Neural cell (in vitro differentiated cells): ENCODE results near the gene NPAS3. TPM values are rescaled to one million over a fixed set of nuclear protein-coding genes. Genes with fewer than 3 reads are reported as not detected.

Experiments
- H2AFZ ChIP-seq: fragments of 200-600, 300-800 bp; sonication (generic), shearing (Covaris generic); 2 replicates; pipeline ENCODE4 v1.6.0; 2014; ENCODE audit warnings: low read depth, mild to moderate bottlenecking, antibody characterized with exemption, low read length, moderate library complexity
- H3F3A ChIP-seq: fragments of 200-600 bp; shearing (Covaris generic); 2 replicates; pipeline ENCODE4 v1.6.1; 2016; ENCODE audit warnings: mild to moderate bottlenecking, moderate library complexity, mixed read lengths, antibody characterized with exemption, low read length; ENCODE audit not compliant: insufficient read depth, poor library complexity, severe bottlenecking
- H3K27ac ChIP-seq: fragments of 200-600, 300-800 bp; sonication (generic), shearing (Covaris generic); 2 replicates; pipeline ENCODE4 v1.5.1; 2014; ENCODE audit warnings: mild to moderate bottlenecking, low read length, moderate library complexity
- H3K27me3 ChIP-seq: fragments of 300-800, 200-600 bp; sonication (generic), shearing (Covaris generic); 2 replicates; pipeline ENCODE4 v1.6.0; 2014; ENCODE audit warnings: mild to moderate bottlenecking, low read depth, low read length, moderate library complexity; ENCODE audit not compliant: insufficient read depth
- H3K36me3 ChIP-seq: fragments of 300-800, 200-600 bp; sonication (generic), shearing (Covaris generic); 2 replicates; pipeline ENCODE4 v1.5.1; 2014; ENCODE audit warnings: mild to moderate bottlenecking, antibody characterized with exemption, low read length, moderate library complexity; ENCODE audit not compliant: insufficient read depth
- H3K4me2 ChIP-seq: fragments of 300-800, 200-600 bp; sonication (generic), shearing (Covaris generic); 2 replicates; pipeline ENCODE4 v1.6.0; 2014; ENCODE audit warnings: mild to moderate bottlenecking, low read length
- H3K4me3 ChIP-seq: fragments of 300-800, 200-600 bp; sonication (generic), shearing (Covaris generic); 2 replicates; pipeline ENCODE4 v1.5.1; 2014; ENCODE audit warnings: mild to moderate bottlenecking, low read length, moderate library complexity
- H3K79me2 ChIP-seq: fragments of 200-600 bp; shearing (Covaris generic); replicated peaks from 2 replicates; pipeline ENCODE4 v1.6.0; 2014; ENCODE audit warnings: mild to moderate bottlenecking, low read length, moderate library complexity; ENCODE audit not compliant: insufficient read depth
- H3K9ac ChIP-seq: fragments of 300-800, 200-600 bp; sonication (generic), shearing (Covaris generic); 2 replicates; pipeline ENCODE4 v1.6.1; 2016; ENCODE audit warnings: mild to moderate bottlenecking, low read length, mixed read lengths
- H3K9me2 ChIP-seq: fragments of 200-600 bp; shearing (Covaris generic); 2 replicates; pipeline ENCODE4 v1.6.1; 2016; ENCODE audit warnings: mild to moderate bottlenecking, low read length, mixed read lengths; ENCODE audit not compliant: insufficient read depth
- H3K9me3 ChIP-seq: fragments of 200-600, 300-800 bp; sonication (generic), shearing (Covaris generic); 2 replicates; pipeline ENCODE4 v1.6.1; 2016; ENCODE audit warnings: mild to moderate bottlenecking, mixed run types, low read length, moderate library complexity, mixed read lengths
- H4K20me1 ChIP-seq: fragments of 200-600 bp; shearing (Covaris generic); 2 replicates; pipeline ENCODE4 v1.6.1; 2016; ENCODE audit warnings: mild to moderate bottlenecking, mixed run types; ENCODE audit not compliant: insufficient read depth
- EP300 ChIP-seq: fragments of 450-650 bp; conservative IDR thresholded peaks from 2 replicates; pipeline ENCODE4 v1.6.1; 2014; ENCODE audit warnings: antibody characterized with exemption, mild to moderate bottlenecking, moderate library complexity; ENCODE audit not compliant: poor library complexity, severe bottlenecking
- EZH2 ChIP-seq: fragments of 200-600, 300-800 bp; shearing (Covaris generic), sonication (generic); IDR thresholded peaks from 2 replicates; pipeline ENCODE4 v1.6.1; 2014; ENCODE audit warnings: antibody characterized with exemption, low read length, borderline replicate concordance, mild to moderate bottlenecking; ENCODE audit not compliant: insufficient read depth, poor library complexity, severe bottlenecking
- MXI1 ChIP-seq: fragments of 450-650 bp; conservative IDR thresholded peaks from 2 replicates; pipeline ENCODE4 v1.6.1; 2014; ENCODE audit warnings: antibody characterized with exemption, mild to moderate bottlenecking; ENCODE audit not compliant: poor library complexity, severe bottlenecking
- POLR2AphosphoS5 ChIP-seq: IDR thresholded peaks from 2 replicates; pipeline ENCODE4 v1.6.1; 2012
- RAD21 ChIP-seq: fragments of 450-650 bp; conservative IDR thresholded peaks from 2 replicates; pipeline ENCODE4 v1.6.1; 2014; ENCODE audit warnings: antibody characterized with exemption, mild to moderate bottlenecking, moderate library complexity
- SMC3 ChIP-seq: fragments of 450-650 bp; conservative IDR thresholded peaks from 2 replicates; pipeline ENCODE4 v1.6.1; 2014; ENCODE audit warnings: antibody characterized with exemption, mild to moderate bottlenecking, moderate library complexity; ENCODE audit not compliant: poor library complexity
- TAF1 ChIP-seq: IDR thresholded peaks from 2 replicates; pipeline ENCODE4 v1.6.1; 2012; ENCODE audit warnings: low read depth
- polyA plus RNA-seq: library from polyadenylated mRNA; depleted of rRNA; stranded (reverse); fragments of >200 nt; gene quantifications from 2 replicates; pipeline ENCODE4 v1.2.3, GENCODE V29; 2014
- TF ChIP-seq, protein P1 (sequence below): fragments of 450-650 bp; IDR thresholded peaks from 2 replicates; pipeline ENCODE4 v1.5.1; 2014; ENCODE audit warnings: antibody characterized with exemption, mild to moderate bottlenecking, moderate library complexity; ENCODE audit not compliant: poor library complexity, severe bottlenecking
- TF ChIP-seq, protein P2 (sequence below): IDR thresholded peaks from 2 replicates; pipeline ENCODE4 v1.6.1; 2012; ENCODE audit warnings: borderline replicate concordance

Gene NPAS3
- polyA plus RNA-seq, 1 donor from 2014 or later, result 1.3 TPM

DNA sequence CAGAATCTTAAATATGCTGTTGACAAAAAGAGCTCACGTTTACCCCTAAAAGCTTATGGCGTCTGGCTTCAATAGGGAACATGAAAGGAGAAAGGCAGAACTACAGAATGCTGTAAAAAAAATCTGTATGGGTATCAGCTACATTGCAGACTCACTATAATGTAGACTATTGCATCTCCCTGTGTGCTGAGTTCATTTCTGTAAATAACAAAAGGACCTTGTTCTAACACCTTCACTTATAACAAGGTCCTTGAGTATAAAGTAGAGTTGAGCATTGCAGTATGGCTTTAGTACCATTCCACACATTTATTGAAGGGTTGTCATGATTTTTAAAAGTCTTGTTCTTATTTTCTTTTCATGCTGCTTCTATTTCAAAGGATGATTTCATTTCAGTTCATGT lies 165.3 kb downstream of the NPAS3 start:
- Histone ChIP-seq H3K36me3 (no peaks in the 10 kb centered on the region), H3K4me2 (no peak overlapping the region), H3K79me2 (no peaks in the 10 kb centered on the region), H3K9me2 (no peaks in the 10 kb centered on the region), H3K27me3 (no peaks in the 10 kb centered on the region), H3K9ac (no peak overlapping the region), H3K9me3 (no peaks in the 10 kb centered on the region), H3K27ac (no peak overlapping the region), H3F3A (no peaks in the 10 kb centered on the region), H2AFZ (no peak overlapping the region), H3K4me3 (no peak overlapping the region), H4K20me1 (no peaks in the 10 kb centered on the region)
- TF ChIP-seq SMC3 (no peak), EZH2 (no peak), MXI1 (no peak), POLR2AphosphoS5 (no peak), EP300 (no peak), TAF1 (no peak), RAD21 (no peak)
- TF ChIP-seq, protein P1, sequence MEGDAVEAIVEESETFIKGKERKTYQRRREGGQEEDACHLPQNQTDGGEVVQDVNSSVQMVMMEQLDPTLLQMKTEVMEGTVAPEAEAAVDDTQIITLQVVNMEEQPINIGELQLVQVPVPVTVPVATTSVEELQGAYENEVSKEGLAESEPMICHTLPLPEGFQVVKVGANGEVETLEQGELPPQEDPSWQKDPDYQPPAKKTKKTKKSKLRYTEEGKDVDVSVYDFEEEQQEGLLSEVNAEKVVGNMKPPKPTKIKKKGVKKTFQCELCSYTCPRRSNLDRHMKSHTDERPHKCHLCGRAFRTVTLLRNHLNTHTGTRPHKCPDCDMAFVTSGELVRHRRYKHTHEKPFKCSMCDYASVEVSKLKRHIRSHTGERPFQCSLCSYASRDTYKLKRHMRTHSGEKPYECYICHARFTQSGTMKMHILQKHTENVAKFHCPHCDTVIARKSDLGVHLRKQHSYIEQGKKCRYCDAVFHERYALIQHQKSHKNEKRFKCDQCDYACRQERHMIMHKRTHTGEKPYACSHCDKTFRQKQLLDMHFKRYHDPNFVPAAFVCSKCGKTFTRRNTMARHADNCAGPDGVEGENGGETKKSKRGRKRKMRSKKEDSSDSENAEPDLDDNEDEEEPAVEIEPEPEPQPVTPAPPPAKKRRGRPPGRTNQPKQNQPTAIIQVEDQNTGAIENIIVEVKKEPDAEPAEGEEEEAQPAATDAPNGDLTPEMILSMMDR, result no peak
- TF ChIP-seq, protein P2, sequence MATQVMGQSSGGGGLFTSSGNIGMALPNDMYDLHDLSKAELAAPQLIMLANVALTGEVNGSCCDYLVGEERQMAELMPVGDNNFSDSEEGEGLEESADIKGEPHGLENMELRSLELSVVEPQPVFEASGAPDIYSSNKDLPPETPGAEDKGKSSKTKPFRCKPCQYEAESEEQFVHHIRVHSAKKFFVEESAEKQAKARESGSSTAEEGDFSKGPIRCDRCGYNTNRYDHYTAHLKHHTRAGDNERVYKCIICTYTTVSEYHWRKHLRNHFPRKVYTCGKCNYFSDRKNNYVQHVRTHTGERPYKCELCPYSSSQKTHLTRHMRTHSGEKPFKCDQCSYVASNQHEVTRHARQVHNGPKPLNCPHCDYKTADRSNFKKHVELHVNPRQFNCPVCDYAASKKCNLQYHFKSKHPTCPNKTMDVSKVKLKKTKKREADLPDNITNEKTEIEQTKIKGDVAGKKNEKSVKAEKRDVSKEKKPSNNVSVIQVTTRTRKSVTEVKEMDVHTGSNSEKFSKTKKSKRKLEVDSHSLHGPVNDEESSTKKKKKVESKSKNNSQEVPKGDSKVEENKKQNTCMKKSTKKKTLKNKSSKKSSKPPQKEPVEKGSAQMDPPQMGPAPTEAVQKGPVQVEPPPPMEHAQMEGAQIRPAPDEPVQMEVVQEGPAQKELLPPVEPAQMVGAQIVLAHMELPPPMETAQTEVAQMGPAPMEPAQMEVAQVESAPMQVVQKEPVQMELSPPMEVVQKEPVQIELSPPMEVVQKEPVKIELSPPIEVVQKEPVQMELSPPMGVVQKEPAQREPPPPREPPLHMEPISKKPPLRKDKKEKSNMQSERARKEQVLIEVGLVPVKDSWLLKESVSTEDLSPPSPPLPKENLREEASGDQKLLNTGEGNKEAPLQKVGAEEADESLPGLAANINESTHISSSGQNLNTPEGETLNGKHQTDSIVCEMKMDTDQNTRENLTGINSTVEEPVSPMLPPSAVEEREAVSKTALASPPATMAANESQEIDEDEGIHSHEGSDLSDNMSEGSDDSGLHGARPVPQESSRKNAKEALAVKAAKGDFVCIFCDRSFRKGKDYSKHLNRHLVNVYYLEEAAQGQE, result no peak

DNA sequence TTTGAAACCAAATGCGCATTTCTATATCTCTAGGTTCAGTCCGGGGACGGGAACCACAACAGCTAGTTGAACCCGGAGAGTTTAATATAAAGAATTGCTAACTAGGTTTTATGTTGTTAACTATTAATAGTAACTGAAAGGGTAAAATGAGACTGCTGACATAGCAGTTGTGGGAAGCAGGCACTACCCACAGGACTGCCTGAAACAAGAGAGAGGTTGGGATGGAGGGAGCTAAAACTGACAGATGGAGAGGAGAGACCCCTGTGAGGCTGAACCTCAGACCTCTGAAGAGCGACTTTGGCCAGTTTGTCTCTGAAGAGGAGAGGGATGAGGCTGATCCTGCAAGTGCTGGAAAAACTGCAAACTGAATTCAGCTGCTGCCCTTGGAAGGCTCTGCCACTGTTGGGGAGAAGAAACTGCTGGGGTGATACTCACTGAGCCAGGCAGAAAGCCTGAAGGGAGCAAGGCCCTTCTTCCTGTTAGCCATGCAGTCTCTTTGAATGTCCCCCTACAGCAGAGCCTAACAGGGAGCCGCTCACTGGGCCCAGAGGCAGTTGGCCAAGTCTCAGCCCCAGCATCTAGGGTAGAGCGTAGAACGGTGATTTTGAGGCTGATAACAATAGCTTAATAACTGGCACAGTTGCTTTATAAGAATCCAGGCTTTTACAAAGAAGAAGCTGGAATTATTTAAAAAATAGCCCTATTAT lies 172.2 kb downstream of the NPAS3 start:
- H2AFZ ChIP-seq, result no peak overlapping the region

More for the DNA sequence above, 172.2 kb downstream of the NPAS3 start:
- no peak overlapping the region for H3K4me2 ChIP-seq
- no peaks in the 10 kb centered on the region for H3K36me3 ChIP-seq
- H3K27ac ChIP-seq, result no peak overlapping the region
- H3K9me2 ChIP-seq, result no peaks in the 10 kb centered on the region
- no peak overlapping the region for H3K4me3 ChIP-seq
- no peaks in the 10 kb centered on the region for H3K79me2 ChIP-seq
- TF ChIP-seq POLR2AphosphoS5 (no peak), TAF1 (no peak), RAD21 (no peak), SMC3 (no peak), MXI1 (no peak), EP300 (no peak), EZH2 (no peak)
- TF ChIP-seq, protein P2, result no peak
- no peaks in the 10 kb centered on the region for H3K27me3 ChIP-seq
- H3K9ac ChIP-seq, result no peak overlapping the region
- no peaks in the 10 kb centered on the region for H3K9me3 ChIP-seq
- H3F3A ChIP-seq, result no peaks in the 10 kb centered on the region
- H4K20me1 ChIP-seq, result no peaks in the 10 kb centered on the region
